H54 (cell line): ENCODE results near the gene ADAM11.
A peak's percentile ranks its signal among the peaks of the same experiment; 100 is the strongest.
"Not testable (repeated sequence)": the region's sequence is repeated elsewhere in the genome, so short reads cannot be mapped to it uniquely, and the experiment has no call there.

Source experiments
- DNase-seq: peaks from one replicate; pipeline ENCODE4 v3.0.0; 2011; ENCODE audit warnings: low spot score, mixed read lengths; ENCODE audit not compliant: insufficient read length
- FAIRE-seq: peaks from 3 replicates; lab custom pipeline; 2011; peaks lifted over from hg19 to GRCh38; lab: Jason Lieb, UNC
- POLR2A ChIP-seq: IDR thresholded peaks from 2 replicates; pipeline ENCODE4 v1.6.1; 2011; ENCODE audit warnings: low read depth, mild to moderate bottlenecking, low read length

Gene ADAM11, protein sequence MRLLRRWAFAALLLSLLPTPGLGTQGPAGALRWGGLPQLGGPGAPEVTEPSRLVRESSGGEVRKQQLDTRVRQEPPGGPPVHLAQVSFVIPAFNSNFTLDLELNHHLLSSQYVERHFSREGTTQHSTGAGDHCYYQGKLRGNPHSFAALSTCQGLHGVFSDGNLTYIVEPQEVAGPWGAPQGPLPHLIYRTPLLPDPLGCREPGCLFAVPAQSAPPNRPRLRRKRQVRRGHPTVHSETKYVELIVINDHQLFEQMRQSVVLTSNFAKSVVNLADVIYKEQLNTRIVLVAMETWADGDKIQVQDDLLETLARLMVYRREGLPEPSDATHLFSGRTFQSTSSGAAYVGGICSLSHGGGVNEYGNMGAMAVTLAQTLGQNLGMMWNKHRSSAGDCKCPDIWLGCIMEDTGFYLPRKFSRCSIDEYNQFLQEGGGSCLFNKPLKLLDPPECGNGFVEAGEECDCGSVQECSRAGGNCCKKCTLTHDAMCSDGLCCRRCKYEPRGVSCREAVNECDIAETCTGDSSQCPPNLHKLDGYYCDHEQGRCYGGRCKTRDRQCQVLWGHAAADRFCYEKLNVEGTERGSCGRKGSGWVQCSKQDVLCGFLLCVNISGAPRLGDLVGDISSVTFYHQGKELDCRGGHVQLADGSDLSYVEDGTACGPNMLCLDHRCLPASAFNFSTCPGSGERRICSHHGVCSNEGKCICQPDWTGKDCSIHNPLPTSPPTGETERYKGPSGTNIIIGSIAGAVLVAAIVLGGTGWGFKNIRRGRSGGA

DNA sequence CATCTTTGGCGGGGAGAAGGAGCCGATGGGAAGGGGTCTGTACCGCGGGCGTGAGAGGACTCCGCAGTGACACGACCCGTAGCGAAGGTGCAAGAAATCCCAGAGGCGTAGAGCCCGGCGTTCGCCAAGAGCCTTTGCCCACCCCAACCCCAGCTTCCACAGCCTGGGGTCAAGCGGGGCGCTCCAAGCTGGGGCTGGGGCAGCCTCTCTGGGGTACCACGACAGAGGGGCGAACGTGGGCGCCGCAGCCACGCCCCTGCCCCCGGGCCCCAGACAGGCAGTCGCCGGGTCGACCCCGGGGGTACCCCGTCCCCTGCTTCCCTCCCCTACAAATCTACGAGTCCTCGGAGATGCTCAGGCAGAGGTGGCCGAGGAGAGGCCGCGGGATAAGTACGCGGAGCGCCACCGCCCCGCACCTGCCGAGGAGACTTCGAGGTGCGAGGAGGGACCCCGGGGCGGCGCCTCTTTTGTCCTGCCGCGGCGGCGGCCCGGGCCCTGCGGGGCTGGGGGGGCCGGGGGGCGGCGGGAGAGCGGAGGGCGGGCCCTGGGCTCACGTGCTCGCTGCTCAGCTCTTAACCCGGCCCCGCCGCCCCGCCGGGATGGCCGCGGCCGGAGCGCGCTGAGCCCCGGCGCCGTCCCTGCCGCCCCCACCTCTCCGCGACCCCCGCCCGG, at the start of gene ADAM11:
Gene ADAM11, plus strand, starts transcription at position 575 of the 672 bp plus-strand sequence. CDS start 212 bp downstream, outside the sequence.
- no peak for DNase-seq
- no peak for FAIRE-seq
- no peak for TF ChIP-seq POLR2A

DNA sequence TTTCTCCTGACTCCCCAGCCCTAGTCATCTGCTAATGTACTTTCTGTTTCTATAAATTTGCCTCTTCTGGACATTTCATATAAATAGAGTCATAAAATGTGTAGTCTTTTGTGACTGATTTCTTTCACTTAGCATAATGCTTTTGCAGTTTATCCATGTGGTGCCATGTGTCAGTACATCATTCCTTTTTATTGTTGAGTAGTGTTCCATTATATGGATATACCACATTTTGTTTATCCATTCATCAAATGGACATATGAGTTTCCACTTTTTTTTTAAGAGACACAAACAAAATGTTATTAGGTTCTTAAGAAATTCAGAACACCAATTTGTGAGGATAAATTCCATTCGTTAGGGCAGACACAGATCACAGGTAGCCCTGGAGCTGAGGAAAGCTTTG, 39.3 kb upstream of the ADAM11 start:
- FAIRE-seq (no peak), DNase-seq (no peak)
- no peak for TF ChIP-seq POLR2A

DNA sequence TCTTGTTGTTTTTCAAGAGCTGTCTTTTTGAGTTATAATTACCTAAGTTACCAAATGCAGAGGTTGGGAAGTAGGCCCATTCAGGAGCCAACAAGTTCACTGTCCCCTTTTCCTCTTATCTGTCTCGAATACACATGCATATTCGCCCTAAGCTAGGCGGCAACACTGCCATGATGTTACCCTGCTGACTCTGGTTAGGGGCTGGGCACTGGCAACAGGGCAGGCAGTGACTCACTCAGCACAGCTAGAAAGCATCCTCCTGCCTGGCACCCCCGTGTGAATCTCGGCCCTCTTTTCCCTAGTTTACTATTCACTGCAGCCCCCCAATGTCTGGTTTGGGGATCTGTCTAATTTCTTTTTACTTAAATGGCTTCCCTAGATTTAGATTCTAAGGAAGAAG, 36.5 kb upstream of the ADAM11 start:
- no peak for FAIRE-seq

DNA sequence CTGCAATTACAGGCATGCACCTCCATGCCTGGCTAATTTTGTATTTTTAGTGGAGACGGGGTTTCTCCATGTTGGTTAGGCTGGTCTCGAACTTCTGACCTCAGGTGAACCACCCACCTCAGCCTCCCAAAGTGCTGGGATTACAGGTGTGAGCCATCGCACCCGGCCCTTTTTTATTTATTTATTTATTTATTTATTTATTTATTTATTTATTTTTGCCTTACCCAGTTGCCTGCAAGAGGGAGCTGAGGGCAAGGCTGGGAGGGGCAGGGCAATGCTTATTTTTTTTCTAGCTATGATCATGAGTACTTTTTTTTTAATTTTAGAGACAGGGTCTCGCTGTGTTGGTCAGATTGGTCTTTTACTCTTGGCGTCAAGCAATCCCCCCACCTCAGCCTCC, 32.7 kb upstream of the ADAM11 start:
- FAIRE-seq, DNase-seq: not testable (repeated sequence)

More for the DNA sequence above, 36.5 kb upstream of the ADAM11 start:
- TF ChIP-seq POLR2A = no peak
- no peak for DNase-seq

DNA sequence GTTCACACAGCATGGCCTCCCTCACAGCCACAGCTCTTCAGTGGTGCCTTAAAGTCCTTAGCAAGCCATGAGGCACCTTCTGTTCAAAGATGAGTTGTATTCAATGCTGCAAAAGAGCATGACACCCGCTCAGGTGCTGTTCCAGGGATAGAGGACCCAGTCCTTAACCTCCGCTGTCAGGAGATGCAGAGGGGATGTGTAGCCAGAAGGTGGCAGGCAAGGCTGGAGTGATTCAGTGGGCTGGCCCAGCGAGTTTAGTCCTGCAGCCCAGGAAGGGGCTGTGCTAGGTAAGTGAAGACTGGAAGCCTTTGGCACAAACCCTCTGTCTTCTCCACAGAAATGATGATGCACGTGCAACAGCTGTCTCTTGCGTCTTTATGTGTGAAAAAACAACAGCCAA, 25.0 kb upstream of the ADAM11 start:
- TF ChIP-seq POLR2A = no peak
- FAIRE-seq (no peak), DNase-seq (no peak)

DNA sequence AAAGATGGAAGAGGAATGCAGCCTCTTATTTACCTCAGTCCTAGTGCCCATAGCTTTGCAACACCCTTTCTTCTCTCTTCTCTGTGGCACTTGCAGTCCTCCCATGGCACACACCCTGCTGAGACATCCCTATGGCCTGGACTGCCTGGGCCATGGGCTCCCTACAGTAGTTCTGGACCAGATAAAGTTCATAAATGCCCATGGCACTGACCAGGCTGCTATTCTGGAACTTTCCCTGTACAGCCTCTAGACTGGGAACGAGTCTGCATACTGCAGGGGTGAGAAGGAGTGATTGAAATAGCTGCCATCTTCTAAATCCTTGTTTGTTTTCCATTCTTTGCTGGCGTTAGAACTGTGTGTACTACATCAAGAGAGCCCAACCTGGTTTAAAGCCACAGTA, 24.5 kb upstream of the ADAM11 start:
- DNase-seq (no peak), FAIRE-seq (no peak)
- TF ChIP-seq POLR2A = no peak

DNA sequence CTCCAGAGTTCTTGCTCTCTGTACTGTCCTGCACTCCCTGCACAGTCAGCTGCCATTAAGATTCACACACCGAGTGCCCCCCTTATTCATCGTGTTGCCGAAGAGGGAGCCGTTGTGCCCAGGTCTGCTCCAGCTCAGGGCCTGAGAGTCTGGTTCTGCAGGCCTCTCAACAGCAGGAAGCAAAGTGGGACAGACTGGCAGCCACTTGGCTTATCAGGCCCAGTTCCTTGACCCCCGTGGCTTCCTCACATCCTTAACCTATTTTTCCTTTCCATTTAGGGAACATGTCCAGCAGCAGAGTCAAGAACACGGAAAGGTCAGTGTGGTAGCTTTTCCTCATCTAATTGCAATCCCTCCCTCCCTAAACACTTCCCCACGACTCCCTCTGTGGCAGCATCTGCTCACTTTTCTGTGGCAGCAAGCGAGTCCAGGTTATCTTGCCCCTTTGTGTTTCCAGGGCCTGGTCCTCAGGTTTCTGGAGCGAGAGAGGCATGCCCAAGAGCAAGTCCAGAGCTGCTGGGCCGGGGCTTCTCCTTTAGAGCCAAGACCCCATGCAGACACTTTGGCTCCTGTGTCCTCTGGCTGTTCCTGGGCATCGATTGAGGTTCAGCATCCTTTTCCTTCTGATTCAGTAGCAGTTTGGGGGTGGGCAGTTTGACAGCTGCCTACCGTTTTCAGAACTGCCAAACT, 22.1 kb upstream of the ADAM11 start:
- DNase-seq (no peak), FAIRE-seq (no peak)
- no peak for TF ChIP-seq POLR2A

DNA sequence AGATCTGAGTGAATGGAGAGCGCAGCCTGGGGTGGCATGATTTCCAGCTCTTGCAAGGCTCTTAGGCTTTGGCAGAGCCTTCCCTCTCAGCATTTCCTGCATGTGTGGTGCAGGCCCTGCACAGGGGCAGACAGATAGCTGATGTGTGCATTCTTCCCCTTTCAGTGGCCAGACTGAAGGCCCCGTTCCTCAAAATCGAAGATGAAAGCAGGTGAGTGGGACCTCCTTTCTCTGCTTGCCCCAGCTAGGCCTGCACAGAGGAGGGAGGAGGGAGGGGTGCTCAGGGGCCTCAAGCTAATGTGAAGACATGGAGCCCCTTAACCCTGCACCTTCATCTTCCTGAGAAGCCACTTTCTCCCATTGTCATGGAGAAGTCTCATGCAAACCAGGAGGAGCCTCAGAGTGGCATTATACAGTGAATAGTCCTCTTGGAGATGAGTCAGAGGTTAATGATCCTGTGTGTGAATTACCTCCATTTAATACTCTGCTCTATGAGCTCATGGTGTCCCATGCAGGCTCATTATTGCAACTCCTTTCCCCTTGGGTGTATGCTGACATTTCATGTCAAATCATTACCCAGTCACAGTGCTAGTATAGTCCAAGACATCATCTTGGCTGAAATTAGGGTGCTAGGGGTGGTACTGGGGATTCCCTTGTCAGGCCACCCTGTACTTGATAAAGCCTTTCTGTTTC, 20.4 kb upstream of the ADAM11 start:
- FAIRE-seq = no peak

DNA sequence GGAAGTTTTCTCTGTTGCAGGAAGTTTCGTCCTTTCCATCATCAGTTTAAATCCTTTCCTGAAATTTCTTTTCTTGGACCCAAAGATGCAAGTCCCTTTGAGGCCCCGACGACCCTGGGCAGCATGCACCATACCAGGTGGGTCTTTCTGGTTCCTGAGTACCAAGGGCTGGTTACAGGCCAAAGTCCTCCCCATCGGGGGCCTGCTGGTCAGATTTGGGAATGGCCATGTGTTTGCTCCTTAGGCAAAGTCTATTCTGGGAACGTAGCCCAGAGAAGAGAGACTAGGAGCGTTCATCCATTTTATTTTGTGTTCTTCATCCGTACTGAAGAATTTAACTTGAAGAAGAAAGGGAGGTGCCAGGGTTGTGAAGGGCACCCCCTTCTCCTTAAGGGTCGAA, 17.5 kb upstream of the ADAM11 start:
- no peak for TF ChIP-seq POLR2A

More for the DNA sequence above, 20.4 kb upstream of the ADAM11 start:
- DNase-seq = peak; percentile 28
- no peak for TF ChIP-seq POLR2A

DNA sequence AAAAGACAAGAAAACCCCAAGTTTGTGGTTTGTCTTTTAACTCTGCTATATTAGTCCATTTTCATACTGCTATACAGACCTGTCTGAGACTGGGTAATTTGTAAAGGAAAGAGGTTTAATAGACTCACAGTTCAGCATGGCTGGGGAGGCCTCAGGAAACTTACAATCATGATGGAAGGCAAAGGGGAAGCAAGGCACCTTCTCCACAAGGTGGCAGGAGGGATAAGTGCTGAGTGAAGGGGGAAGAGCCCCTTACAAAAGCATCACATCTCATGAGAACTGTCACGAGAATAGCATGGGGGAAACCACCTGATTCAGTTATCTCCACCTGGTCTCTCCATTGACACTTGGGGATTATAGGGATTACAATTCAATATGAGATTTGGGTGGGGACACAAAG, 13.5 kb upstream of the ADAM11 start:
- DNase-seq = no peak
- FAIRE-seq = no peak
- TF ChIP-seq POLR2A = no peak

More for the DNA sequence above, 17.5 kb upstream of the ADAM11 start:
- DNase-seq (no peak), FAIRE-seq (no peak)

DNA sequence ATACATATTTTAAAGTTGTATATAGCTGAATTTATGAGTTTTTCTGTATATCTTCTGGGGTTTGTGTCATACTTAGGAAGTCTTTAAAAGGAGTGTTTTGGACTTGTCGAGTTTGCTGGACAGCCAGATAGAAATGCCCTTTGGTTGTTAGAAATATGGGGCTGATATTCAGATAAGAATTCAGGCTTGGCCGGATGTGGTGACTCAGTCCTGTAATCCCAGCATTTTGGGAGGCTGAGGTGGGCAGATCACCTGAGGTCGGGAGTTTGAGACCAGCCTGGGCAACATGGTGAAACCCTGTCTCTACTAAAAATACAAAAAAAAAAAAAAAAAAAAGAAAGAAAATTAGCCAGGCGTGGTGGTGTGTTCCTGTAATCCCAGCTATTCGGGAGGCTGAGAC, 13.1 kb upstream of the ADAM11 start:
- not testable (repeated sequence) for DNase-seq, FAIRE-seq

DNA sequence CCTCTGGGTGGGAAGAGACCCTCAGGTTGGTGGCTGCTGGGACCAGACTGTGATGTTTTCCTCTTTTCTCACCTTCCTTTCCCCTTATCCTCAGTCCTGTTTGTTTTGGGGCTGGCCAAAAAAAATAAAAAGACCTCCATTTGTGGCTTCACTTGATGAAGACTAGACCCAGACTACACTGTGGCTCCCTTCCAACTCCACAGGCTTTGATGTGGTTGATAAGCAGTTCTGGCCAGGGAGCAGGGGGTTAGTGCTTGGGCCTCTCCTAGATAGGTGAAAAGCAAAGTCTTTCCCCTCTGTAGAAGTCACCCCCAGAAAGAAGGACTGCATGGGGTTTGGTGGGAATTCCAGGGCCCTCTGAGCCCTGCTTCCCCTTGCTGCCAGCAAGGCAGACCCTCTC, 11.2 kb upstream of the ADAM11 start:
- FAIRE-seq = no peak
- DNase-seq = no peak
- no peak for TF ChIP-seq POLR2A
